K562 (cell line): Measurements from ENCODE around the gene PODXL. TPM values are rescaled to one million over a fixed set of nuclear protein-coding genes. Genes with fewer than 3 reads are reported as not detected.

ENCODE experiments used
- ARID1B ChIP-seq: fragments of 450-650 bp; IDR thresholded peaks from 2 replicates; pipeline ENCODE4 v1.6.1; 2016; ENCODE audit warnings: antibody characterized with exemption, mild to moderate bottlenecking, inconsistent platforms
- CEBPZ ChIP-seq: fragments of 150-350 bp; IDR thresholded peaks from 2 replicates; pipeline ENCODE4 v1.6.1; 2014; ENCODE audit warnings: low read depth, mild to moderate bottlenecking, low read length, borderline replicate concordance
- FOXJ3 ChIP-seq: sonication (generic); formaldehyde crosslinking; IDR thresholded peaks from 2 replicates; pipeline ENCODE4 v1.4.0; 2020; ENCODE audit warnings: mild to moderate bottlenecking, missing genetic modification reagents
- HCFC1 ChIP-seq: IDR thresholded peaks from 2 replicates; pipeline ENCODE4 v1.6.1; 2012; ENCODE audit warnings: low read depth, low read length, improper control_type of control experiment
- HMBOX1 ChIP-seq: sonication (generic); IDR thresholded peaks from 2 replicates; pipeline ENCODE4 v1.6.1; 2016
- LCOR ChIP-seq: sonication (generic); formaldehyde crosslinking; IDR thresholded peaks from 2 replicates; pipeline ENCODE4 v1.8.0; 2022; ENCODE audit warnings: mild to moderate bottlenecking, missing genetic modification reagents
- MLLT1 ChIP-seq, 2 experiments: fragments of 450-650 bp; IDR thresholded peaks; 2 replicates each; pipeline ENCODE4 v1.6.1; 2016
- NFXL1 ChIP-seq: fragments of 450-650 bp; formaldehyde crosslinking; IDR thresholded peaks from 2 replicates; pipeline ENCODE4 v1.4.0; 2021; ENCODE audit warnings: mild to moderate bottlenecking
- NRF1 ChIP-seq, 2 experiments: fragments of 450-650 bp; IDR thresholded peaks in 1 of 2; conservative IDR thresholded peaks in 1 of 2; 2 replicates each; pipeline ENCODE4 v1.6.1; 2014; ENCODE audit warnings: mild to moderate bottlenecking in 2 of 2
- SFPQ ChIP-seq: fragments of 200-400 bp; formaldehyde crosslinking; IDR thresholded peaks from 2 replicates; pipeline ENCODE4 v1.6.1; 2017; ENCODE audit warnings: mild to moderate bottlenecking, low read depth, low read length, moderate library complexity
- SMARCA4 ChIP-seq: fragments of 450-650 bp; IDR thresholded peaks from 2 replicates; pipeline ENCODE4 v1.6.1; 2016
- ZFP1 ChIP-seq: fragments of 450-650 bp; formaldehyde crosslinking; IDR thresholded peaks from 2 replicates; pipeline ENCODE4 v1.4.0; 2020; ENCODE audit warnings: mild to moderate bottlenecking, mixed read lengths
- ZNF354B ChIP-seq: fragments of 250-450 bp; sonication (Bioruptor Pico); IDR thresholded peaks from 2 replicates; pipeline ENCODE4 v1.4.0; 2020
- polyA plus RNA-seq, 8 experiments: library from polyadenylated mRNA; depleted of rRNA in 4 of 8; stranded (reverse) in 5 of 8; unstranded in 3 of 8; fragments of >200 nt; fragmentation: Nextera tagmentation in 2 of 8; fragmentation: Illumina TruSeq in 1 of 8; extraction: Ambion mirVana in 2 of 8; extraction: Trizol in 1 of 8; gene quantifications; 2 replicates each; pipeline versions ENCODE4 v1.2.1 to v1.2.3, GENCODE V29; 2011 to 2014; ENCODE audit warnings: inconsistent platforms in 1 of 8, missing spikeins in 1 of 8
- total RNA-seq, 7 experiments: library from RNA; depleted of rRNA in 6 of 7; stranded (reverse); fragments of >200 nt in 6 of 7; fragmentation: Illumina TruSeq in 2 of 7; extraction: Trizol in 2 of 7; gene quantifications; 2 replicates each; pipeline versions ENCODE4 v1.2.1 to v1.2.3, GENCODE V29; 2011 to 2021; ENCODE audit warnings: low replicate concordance in 1 of 7
- TF ChIP-seq, protein P1 (sequence below): sonication (generic); formaldehyde crosslinking; IDR thresholded peaks from 2 replicates; pipeline ENCODE4 v1.8.0; 2022; ENCODE audit warnings: missing genetic modification reagents, mild to moderate bottlenecking, borderline replicate concordance
- TF ChIP-seq, protein P2 (sequence below): sonication (generic); formaldehyde crosslinking; IDR thresholded peaks from 2 replicates; pipeline ENCODE4 v1.8.0; 2022; ENCODE audit warnings: missing genetic modification reagents, mild to moderate bottlenecking, moderate library complexity, borderline replicate concordance

The PODXL gene
- total and polyA plus RNA-seq, 9 of the 15 experiments (the other 6 are each of a cell fraction or from before 2014, with no cell fraction given), result 0.01 to 0.73 (median 0.07) TPM

DNA sequence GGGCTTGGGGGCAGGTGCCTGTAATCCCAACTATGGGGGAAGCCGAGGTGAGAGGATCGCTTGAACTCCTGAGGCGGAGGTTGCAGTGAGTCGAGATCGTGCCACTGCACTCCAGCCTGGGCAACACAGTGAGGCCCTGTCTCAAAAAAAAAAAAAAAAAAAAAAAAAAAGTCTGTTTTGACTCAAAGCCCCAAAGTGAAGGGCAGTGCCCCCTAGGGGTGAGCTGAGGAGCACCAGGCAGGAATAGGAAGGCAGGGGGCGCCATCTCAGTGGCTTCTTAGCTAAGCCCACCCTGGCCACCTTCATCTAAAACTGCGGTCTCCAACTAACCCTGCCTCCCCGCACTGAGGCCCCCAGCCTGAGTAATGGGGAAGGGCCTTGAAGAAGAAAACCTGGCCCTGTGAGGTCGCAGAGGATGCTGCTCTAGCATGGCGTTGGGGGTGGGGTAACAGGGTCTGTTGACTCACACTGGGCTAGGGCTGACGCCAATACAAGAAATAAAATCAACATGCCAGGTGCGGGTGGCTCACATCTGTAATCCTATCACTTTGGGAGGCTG is 9.8 kb downstream of the PODXL start (continued):
- TF ChIP-seq, protein P1, sequence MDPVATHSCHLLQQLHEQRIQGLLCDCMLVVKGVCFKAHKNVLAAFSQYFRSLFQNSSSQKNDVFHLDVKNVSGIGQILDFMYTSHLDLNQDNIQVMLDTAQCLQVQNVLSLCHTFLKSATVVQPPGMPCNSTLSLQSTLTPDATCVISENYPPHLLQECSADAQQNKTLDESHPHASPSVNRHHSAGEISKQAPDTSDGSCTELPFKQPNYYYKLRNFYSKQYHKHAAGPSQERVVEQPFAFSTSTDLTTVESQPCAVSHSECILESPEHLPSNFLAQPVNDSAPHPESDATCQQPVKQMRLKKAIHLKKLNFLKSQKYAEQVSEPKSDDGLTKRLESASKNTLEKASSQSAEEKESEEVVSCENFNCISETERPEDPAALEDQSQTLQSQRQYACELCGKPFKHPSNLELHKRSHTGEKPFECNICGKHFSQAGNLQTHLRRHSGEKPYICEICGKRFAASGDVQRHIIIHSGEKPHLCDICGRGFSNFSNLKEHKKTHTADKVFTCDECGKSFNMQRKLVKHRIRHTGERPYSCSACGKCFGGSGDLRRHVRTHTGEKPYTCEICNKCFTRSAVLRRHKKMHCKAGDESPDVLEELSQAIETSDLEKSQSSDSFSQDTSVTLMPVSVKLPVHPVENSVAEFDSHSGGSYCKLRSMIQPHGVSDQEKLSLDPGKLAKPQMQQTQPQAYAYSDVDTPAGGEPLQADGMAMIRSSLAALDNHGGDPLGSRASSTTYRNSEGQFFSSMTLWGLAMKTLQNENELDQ (CRISPR knock-in tag), result no peak
- no peak for TF ChIP-seq HMBOX1
- TF ChIP-seq NFXL1 (CRISPR knock-in tag), result no peak
- TF ChIP-seq ARID1B, result no peak
- no peak for TF ChIP-seq ZNF354B (CRISPR knock-in tag)
- no peak for TF ChIP-seq LCOR (CRISPR knock-in tag)
- 0 out of 2 replicates have a peak, but pooled peaks have one; percentile 18 for TF ChIP-seq SMARCA4
- TF ChIP-seq HCFC1, result 0 out of 2 replicates have a peak, but pooled peaks have one; percentile 35
- TF ChIP-seq, protein P2, sequence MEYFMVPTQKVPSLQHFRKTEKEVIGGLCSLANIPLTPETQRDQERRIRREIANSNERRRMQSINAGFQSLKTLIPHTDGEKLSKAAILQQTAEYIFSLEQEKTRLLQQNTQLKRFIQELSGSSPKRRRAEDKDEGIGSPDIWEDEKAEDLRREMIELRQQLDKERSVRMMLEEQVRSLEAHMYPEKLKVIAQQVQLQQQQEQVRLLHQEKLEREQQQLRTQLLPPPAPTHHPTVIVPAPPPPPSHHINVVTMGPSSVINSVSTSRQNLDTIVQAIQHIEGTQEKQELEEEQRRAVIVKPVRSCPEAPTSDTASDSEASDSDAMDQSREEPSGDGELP (CRISPR knock-in tag), result peak; percentile 46; the same call in 1 of the 2 replicates
- TF ChIP-seq NRF1 (conservative IDR thresholded peaks at IDR 0.05 in 1 of 2, IDR thresholded peaks at IDR 0.05 in 1 of 2), result no peak
- TF ChIP-seq FOXJ3 (CRISPR knock-in tag), result no peak
- peak in 1 of 2 experiments; percentile 69; a peak in 1 of 4 replicates for TF ChIP-seq MLLT1 (IDR thresholded peaks at IDR 0.05)
- no peak for TF ChIP-seq SFPQ
- TF ChIP-seq CEBPZ, result no peak
- no peak for TF ChIP-seq ZFP1 (CRISPR knock-in tag)
